Kidney epithelial cell (primary cell): ENCODE data around the gene CADM2. TPM values are rescaled to one million over a fixed set of nuclear protein-coding genes. Genes with fewer than 3 reads are reported as not detected.

Experiments
- DNase-seq: peaks from one replicate; pipeline ENCODE4 v3.0.0-alpha.2; 2010; ENCODE audit warnings: low read depth
- H3K27me3 ChIP-seq: 2 replicates; pipeline ENCODE4 v1.6.0; 2011; ENCODE audit warnings: low read length; ENCODE audit not compliant: control insufficient read depth, insufficient read depth
- H3K36me3 ChIP-seq: 2 replicates; pipeline ENCODE4 v1.5.1; 2011; ENCODE audit warnings: low read length; ENCODE audit not compliant: control insufficient read depth, insufficient read depth
- H3K4me3 ChIP-seq: 2 replicates; pipeline ENCODE4 v1.5.1; 2011; ENCODE audit warnings: low read depth, mild to moderate bottlenecking, control low read depth, low read length
- CTCF ChIP-seq: IDR thresholded peaks from 2 replicates; pipeline ENCODE4 v1.5.1; 2011; ENCODE audit warnings: mild to moderate bottlenecking, moderate library complexity, low read length, control low read depth, inconsistent platforms; ENCODE audit not compliant: insufficient read depth, poor library complexity, severe bottlenecking
- total RNA-seq: library from RNA; depleted of rRNA; stranded (reverse); fragments of >200 nt; gene quantifications from 2 replicates; pipeline ENCODE4 v1.2.3, GENCODE V29; 2015

CADM2 gene
- total RNA-seq, 1 donor from 2014 or later: 0.42 TPM

GRCh38 chr3:85524104-85524503, 565.3 kb downstream of the CADM2 start:
- no peak for DNase-seq
- no peak overlapping the region for H3K4me3 ChIP-seq
- no peaks in the 10 kb centered on the region for H3K36me3 ChIP-seq
- H3K27me3 ChIP-seq: no peaks in the 10 kb centered on the region
- no peak for TF ChIP-seq CTCF

- Histone ChIP-seq H3K36me3 (no peaks in the 10 kb centered on the region), H3K4me3 (no peak overlapping the region), H3K27me3 (no peaks in the 10 kb centered on the region)
- TF ChIP-seq CTCF: no peak
- no peak for DNase-seq
These were observed 566.5 kb downstream of the CADM2 start for GRCh38 chr3:85525264-85525663.

GRCh38 chr3:85533586-85533985, 574.8 kb downstream of the CADM2 start:
- Histone ChIP-seq H3K4me3 (no peak overlapping the region), H3K27me3 (no peaks in the 10 kb centered on the region), H3K36me3 (no peaks in the 10 kb centered on the region)
- DNase-seq: no peak
- TF ChIP-seq CTCF: no peak

- no peak overlapping the region for H3K4me3 ChIP-seq
- TF ChIP-seq CTCF: no peak
- DNase-seq: no peak
- no peaks in the 10 kb centered on the region for H3K36me3 ChIP-seq
- H3K27me3 ChIP-seq: no peaks in the 10 kb centered on the region
These were observed 576.7 kb downstream of the CADM2 start for GRCh38 chr3:85535517-85535916.

GRCh38 chr3:85539232-85539631, 580.4 kb downstream of the CADM2 start:
- DNase-seq: no peak
- no peak overlapping the region for H3K4me3 ChIP-seq
- H3K27me3 ChIP-seq: no peaks in the 10 kb centered on the region
- H3K36me3 ChIP-seq: no peaks in the 10 kb centered on the region
- TF ChIP-seq CTCF: no peak

- H3K4me3 ChIP-seq: no peak overlapping the region
- TF ChIP-seq CTCF: no peak
- H3K36me3 ChIP-seq: no peaks in the 10 kb centered on the region
- no peaks in the 10 kb centered on the region for H3K27me3 ChIP-seq
- DNase-seq: no peak
These were observed 595.4 kb downstream of the CADM2 start for GRCh38 chr3:85554153-85554552.
